ENCODE data around the gene OR6B3.

OR6B3 gene

DNA sequence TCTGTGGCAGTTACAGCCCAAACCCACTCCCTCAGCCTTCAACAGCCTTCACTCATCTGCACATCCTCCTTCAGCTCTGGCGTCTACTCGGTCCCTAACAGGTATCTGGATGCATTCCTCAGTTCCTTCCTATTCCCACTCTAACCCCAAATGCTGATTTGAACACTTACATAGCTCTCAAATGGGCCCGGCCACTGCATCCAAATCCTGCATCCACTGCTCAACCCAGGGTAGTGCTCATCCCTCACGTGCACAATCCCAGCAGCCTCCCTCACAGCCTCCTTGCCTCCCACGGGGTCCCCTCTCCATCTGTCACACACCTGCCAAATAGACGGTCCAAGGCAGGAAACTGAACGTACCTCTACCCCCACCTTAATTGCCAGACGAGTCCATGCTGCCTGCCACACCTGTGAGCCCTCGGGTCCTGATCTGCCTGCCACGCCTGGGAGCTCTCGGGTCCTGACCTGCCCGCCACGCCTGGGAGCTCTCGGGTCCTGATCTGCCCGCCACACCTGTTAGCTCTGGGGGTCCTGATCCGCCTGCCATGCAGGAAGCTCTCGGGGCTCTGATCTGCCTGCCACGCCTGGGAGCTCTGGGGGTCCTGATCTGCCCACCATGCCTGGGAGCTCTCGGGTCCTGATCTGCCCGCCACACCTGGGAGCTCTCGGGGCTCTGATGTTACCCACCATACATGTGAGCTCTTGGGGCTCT, 9.9 kb downstream of the OR6B3 start:
- no peak for DNase-seq

DNA sequence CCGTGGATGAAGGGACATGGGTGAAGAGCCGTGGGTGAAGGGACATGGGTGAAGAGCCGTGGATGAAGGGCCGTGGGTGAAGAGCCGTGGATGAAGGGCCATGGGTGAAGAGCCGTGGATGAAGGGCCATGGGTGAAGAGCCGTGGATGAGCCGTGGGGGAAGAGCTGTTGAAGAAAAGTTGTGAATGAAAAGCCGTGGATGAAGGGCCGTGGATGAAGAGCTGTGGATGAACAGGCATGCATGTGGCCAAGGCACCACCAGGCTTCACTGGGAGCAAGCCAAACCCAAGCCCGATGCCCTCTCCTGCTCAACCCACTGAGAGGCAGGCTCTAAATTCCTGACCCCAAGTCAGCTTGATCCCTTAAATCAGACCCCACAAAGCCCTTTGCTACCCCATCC, 10.6 kb downstream of the OR6B3 start:
- DNase-seq, result no peak

DNA sequence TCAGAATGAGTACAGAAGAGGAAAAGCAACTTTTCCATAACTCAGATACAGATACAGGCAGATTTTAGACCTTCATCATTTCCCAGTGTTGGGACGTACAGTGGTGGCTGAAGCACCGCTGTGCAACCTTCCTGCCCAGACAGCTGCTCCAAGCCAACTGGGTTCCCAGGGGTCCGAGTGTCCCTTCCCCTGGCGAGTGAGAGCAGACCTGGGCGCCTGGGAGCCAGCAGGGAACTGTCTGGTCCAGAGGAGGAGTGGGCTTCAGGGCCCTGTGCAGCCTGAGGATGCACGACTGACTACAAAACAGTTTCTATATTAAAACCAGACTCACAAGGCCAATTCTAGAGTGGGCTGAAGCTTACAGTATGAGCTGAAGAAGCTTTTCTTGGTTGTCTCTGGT, 12.0 kb downstream of the OR6B3 start:
- DNase-seq, result no peak

DNA sequence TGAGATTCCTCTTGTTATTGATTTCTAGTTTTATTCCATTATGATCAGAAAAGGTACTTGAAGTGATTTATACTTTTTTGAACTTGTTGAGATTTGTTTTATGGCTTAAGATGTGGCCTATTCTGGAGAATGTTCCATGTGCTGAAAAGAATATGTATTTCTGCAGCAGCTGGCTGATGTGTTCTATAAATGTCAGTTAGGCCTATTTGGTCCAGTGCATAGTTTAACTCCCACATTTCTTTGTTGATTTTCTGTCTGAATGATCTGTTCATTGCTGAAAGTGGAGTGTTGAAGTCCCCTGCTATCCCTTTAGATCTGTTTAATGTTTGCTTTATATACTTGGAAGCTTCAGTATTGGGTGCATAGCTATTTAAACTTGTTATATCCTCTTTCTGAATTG, 16.0 kb downstream of the OR6B3 start:
- no peak for DNase-seq

DNA sequence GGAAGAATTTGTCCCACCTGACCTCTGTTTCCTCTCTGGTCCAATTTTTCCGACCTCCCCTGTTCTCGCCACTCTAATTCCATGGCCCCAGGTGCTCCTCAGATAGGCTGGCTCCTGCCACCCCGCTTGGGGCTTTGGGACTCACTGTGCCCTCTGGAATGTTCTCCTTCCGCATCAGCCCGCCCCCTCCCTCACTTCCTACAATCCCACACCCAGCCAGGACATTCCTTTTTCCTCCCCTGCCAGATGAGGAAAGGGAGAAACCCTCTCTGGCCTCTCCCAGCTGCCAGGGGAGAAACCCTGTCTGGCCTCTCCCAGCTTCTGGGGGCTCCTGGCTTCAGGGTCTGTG, 20.0 kb downstream of the OR6B3 start:
- no peak for DNase-seq

DNA sequence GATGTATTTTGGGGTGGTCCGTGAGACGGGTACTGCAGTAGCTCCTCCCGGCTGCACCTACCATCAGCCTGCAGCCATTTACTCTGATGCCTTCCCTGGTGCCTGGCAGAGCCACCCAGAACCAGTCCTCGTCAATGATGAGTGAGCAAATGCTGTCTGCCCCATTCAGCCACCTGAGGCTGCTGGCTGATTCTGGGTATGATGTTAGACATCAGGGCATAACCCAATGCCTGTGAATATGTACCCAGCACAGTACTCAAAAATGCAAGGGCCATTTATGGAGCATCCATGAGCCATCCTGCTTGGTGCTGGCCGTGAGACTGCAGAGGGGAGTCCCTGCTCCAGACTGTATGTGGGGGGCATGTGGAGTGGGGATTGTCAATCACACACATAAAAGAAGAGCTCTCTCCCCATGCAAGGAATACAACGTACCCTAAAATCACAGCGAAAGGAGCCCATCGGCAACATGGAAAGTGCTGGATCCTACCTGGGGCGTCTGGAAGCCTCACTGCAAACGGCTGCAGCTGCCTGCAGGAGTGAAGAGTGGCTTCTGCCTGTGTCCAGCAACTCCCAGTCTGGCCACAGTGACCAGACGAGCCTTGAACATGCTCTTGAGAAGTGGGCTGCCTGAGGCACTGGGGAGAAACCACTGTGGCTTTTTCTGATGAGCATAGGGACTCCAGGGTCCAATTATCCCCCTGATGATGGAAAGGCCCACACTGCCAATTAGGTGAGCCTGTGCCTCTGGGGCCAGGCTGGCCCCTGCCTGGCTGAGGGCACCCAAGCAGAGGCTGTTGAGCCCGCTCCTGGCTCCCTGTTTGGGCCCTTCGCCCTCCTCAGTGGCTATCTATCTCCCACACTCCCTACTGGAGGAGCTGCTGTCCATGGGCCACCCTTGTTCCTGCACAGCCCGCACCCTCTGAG, 20.7 kb downstream of the OR6B3 start:
- DNase-seq, result no peak

DNA sequence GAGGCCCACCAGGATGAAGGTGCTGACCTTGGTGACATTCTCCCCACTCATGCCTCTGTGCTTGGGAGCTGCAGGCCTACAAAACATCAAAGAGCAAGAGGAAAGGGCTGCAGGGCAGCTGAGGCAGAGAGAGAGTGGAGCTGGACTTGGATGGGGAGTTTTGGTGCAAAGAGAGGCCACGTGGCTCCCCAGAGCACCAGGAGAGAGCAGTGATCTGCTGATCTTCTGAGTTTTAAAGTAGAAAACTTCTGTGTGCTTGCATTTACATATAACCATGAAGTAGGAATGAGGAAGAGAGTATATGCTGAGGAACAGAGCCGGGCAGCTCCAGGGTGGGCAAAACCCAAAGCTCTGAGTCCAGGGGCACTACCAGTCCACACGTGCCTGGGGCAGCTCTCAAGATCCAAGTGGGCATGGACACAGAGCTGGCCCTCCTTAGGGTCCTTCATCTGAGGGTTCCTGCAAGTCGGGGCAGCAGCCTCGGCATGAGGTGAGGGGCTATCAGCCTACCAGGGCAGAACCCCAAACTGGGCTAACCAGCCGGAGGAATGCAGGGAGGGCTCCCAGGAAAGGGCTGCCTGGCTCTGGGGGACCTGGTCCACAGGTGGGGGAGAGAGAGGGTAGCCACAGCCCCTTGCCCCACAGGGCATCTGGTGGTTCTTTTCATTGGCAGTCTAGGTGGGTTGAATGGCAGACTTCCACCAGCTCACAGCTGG, 22.8 kb downstream of the OR6B3 start, which contains the start of gene OR6B2:
Gene OR6B2 (minus strand): TSS at position 51 of the 716 bp plus-strand sequence. CDS start 0 bp downstream, at position 51.
- no peak for DNase-seq

DNA sequence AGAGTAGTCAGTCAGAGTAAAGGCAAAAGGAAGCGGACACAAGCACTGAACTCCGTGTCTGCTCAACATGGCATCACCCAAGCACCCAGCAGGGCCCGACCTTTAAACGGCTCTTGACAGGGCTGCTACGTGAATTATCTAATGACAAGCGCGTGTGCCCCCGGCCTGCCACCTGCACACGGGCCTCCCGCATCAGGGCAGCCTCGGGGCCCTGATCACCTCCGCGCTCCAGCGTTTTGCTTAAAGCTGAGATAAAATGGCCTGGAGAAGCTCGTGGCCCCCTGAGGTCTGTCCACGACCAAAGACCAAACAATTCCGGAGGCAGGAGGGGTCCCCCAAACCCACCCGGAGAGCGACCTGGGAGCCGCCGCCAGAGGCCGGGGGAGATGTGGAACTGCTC, 28.6 kb downstream of the OR6B3 start:
- peak; percentile 13 for DNase-seq

DNA sequence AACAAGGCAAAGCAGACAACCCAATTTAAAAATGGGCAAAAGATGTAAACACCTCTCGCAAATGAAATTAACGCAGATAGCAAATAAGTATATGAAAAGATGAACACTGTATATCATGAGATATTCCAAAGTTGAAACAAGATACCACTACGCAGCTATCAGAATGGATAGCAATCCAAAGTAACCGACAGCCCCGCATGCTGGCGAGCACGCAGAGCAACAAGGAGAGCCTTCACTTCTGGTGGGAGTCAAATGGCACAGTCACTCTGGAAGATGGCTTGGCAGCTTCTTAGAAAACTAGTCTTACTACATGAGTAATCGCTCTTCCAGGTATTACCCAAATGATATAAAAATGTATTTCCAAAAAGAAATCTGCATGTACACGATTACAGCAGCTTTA, 29.5 kb downstream of the OR6B3 start:
- DNase-seq, result no peak

DNA sequence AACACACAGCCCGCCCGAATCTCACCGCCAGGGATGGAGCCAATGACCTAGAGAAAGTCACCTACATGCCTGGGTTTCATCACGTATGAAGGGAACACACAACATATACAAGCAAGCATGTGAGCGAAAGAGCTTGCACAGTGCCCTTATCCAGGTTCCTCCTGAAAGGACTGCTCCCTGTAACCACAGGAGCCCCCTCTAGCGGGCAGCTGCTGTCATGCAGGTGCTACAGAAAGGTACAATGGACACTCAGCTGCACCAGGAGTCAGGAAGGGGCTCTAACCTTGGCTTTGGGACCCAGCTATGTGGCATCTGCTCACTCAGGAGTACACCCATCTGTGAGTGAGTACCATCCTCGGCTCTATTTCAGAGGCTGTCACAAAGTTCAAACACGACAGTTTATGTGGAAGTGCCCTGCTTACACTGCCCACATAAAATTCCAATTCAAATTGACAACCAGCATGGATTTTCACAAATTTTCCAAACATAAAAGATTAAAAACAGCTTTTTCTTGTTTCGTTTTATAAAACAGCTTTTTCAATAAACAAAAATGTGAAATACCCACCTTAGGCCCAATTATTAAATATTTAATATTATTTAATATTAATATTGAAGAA, 31.7 kb downstream of the OR6B3 start:
- DNase-seq, result peak; percentile 65

DNA sequence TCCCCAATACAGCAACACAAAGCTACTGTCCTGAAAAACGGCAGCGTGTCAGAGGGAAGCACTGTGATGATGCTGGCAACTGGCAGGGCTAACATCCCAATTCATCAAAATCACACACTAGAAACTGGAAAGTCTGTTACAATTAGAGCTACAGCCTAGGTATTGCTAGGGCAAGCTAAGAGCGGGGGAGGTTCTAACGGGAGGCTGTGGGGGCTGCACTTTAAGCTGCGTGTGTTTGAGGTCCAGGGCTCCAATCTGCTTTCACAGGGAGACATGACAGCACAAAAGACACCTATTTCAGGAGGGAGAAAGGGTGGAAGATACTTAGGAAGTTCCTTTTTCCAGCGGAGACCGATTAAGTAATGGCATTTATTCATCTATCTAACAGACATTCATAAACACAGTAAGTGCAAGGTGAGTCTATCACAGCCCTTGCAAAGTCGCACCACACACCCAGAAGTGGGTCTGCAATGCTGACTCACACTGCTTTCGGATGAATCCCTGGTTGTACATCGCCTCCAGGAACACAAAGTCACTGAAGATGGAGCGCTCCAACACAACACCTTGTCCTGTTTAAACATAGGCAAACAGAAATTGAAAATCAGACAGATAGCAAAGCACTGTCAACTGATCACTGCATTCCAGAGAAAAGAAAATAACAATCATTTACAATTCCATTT, 35.1 kb downstream of the OR6B3 start:
- DNase-seq, result no peak

DNA sequence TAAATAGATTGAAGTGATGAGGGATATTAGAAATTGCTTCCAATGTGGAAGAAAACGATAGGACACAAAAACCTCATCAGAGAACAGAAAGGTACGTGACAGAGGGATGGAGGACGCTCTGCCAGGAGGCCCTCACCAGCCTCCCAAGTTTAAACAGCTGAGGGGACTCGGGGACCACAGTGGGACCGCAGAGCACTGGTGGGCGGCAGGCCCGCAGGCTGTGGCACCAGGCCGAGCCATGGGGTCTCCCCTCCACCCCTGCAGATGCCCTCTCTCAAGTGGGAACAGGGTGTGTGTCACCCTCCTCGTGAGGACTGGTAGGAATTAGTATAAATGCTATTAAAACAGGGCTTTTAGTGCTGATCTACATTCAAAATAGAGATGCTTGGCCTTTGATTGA, 39.0 kb downstream of the OR6B3 start:
- DNase-seq, result no peak

DNA sequence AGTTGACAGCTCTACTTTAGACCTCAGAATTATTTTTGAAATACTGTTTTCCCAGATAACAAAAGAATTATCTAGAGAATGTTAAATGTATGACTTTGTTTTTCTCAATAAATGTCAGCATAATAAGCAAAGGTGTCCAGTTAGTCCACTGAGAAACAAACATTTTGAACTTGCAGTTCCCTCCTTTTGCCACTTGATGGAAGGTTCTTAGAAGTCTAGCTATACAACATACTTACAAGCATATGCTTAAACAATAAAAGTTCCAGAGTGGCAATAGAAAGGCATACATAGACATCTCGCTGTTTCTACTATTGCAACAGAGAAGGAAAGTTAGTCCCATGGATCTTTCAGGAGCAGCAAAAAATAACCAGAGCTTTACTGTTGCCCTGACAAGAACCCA, 40.0 kb downstream of the OR6B3 start:
- no peak for DNase-seq

DNA sequence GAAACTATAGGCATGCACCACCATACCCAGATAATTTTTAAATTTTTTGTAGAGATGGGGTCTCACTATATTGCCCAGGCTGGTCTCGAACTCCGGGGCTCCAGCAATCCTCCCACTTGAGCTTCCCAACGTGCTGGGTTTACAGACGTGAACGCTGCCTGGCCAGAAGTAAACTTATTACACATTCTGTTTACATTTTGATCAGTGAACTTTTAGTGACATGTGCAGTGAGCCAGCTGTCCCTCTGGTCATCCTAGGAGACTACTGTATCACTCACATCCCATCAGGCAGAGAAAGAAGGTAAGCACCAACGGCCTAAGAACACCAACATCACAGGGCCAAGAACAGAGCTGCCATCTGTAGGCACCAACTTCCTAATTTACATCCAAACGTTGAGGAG, 50.3 kb downstream of the OR6B3 start:
- no peak for DNase-seq

DNA sequence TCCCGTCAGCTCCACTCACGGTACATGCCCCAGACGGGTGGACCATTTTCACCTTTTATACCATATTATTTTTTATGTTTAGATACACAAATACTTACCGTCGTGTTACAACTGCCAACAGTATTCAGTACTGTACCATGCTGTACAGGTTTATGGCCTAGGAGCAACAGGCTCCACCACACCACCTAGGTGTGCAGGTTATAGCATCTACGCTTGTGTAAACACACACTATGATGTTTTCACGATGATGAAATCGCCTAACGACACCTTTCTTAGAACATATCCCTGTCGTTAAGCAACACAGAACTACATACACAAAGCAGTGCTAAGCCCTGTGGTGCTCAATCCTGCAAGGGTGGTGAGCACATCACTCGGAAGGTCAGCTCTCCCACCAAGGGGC, 52.6 kb downstream of the OR6B3 start:
- no peak for DNase-seq

DNA sequence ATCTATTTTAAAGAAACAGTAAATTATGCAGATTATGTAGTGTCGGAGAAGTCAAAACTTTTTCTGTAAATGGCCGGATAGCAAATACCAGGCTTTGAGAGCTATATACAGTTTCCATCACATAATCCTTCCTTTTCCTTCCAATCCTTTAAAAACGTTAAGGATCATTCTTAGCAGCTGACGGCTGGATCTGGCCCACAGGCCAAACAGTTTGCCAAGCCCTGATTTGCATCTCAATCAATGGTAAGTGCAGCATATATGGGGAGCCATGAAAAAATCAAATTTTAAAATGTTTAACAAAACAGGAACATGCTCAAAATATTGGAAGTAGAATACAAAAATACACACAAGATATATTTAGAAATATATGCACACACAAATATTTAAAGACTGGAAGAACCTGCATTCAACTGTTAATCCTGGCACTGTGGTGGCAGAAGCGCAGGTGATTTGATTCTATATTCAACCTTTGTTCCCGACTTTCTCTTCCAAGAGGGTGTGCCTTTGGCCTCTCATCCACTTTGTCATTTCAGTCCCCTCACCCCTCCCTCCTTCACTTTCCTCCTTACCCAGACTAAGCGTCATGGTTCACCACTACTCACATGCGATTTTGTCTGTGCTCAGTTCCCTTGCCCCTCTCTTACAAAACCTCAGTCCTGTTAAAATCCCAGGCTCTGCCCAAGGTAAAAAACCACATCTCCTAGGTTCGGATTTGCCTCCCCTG, 55.5 kb downstream of the OR6B3 start:
- no peak for DNase-seq
